Transverse colon (tissue), 4 donors: Measurements from ENCODE around the gene RIN3.

Experiments
- CTCF ChIP-seq, 5 experiments: fragments of 200-600 bp in 3 of 5; fragments of 450-650 bp in 2 of 5; sonication (generic) in 3 of 5; IDR thresholded peaks; 1 replicate in 2 of 5; 2 replicates in 3 of 5; pipeline ENCODE4 v1.5.1; 2016 to 2017; ENCODE audit warnings: antibody characterized with exemption in 5 of 5, inconsistent platforms in 3 of 5, mild to moderate bottlenecking in 2 of 5, moderate library complexity in 1 of 5
- POLR2AphosphoS5 ChIP-seq, 3 donors: sonication (generic); formaldehyde crosslinking; IDR thresholded peaks; one replicate each; pipeline ENCODE4 v1.6.1; 2016; ENCODE audit warnings: antibody characterized with exemption in 3 of 3

GRCh38 chr14:92589213-92589852 is 75.8 kb downstream of the RIN3 start:
- TF ChIP-seq CTCF (IDR thresholded peaks at IDR 0.05): peak; percentile 4 to 52 (median 32)
- no peak for TF ChIP-seq POLR2AphosphoS5 (IDR thresholded peaks at IDR 0.05)
